Measurements from ENCODE around the gene ESCO1.

DNA sequence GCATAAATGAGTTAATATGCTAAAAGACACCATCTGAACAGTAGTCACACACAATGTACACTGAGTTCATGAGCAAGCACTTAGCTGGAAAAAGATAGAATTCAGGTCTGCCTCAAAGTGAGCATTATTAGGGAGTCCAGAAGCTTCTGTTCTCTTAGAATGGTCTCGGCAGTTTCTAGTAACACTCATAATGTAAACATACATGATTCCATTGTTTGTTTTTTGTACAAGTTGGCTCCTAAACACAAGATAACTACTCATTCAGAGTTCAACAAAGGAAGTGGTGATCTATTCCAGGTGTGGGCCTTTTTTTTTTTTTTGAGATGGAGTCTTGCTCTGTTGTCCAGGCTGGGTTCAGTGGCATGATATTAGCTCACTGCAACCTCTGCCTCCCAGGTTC lies 66.2 kb downstream of the ESCO1 start:
- no peak for TF ChIP-seq CTCF (IDR thresholded peaks at IDR 0.05; ENCODE audit: poor library complexity)
- TF ChIP-seq EZH2 (IDR thresholded peaks at IDR 0.05; ENCODE audit: borderline replicate concordance), result no peak
- no peak for TF ChIP-seq EZH2phosphoT487 (IDR thresholded peaks at IDR 0.05; ENCODE audit: low read depth, severe bottlenecking, unreplicated experiment)
